Suppressor macrophage treated with lipopolysaccharide for 4 hours (primary cell): ENCODE measurements around the gene BCL2.
A peak's percentile ranks its signal among the peaks of the same experiment; 100 is the strongest.

Experiments
- DNase-seq: peaks from one replicate; pipeline ENCODE4 v3.0.0-alpha.2; 2020

BCL2 gene

GRCh38 chr18:63325086-63325686 is 5.6 kb upstream of the BCL2 start:
- no peak for DNase-seq

- peak; percentile 79 for DNase-seq
These were observed 3.5 kb upstream of the BCL2 start for GRCh38 chr18:63322908-63323634.

GRCh38 chr18:63322206-63322605 is 2.6 kb upstream of the BCL2 start:
- peak; percentile 81 for DNase-seq

GRCh38 chr18:63321291-63321690 is 1.7 kb upstream of the BCL2 start:
- DNase-seq: no peak

GRCh38 chr18:63320975-63321265 is 1.4 kb upstream of the BCL2 start:
- no peak for DNase-seq

GRCh38 chr18:63320123-63320974 is 780 bp upstream of the BCL2 start:
- peak; percentile 90 for DNase-seq

- no peak for DNase-seq
These were observed 633 bp downstream of the BCL2 start for GRCh38 chr18:63318889-63319382.

- DNase-seq: peak; percentile 71
These were observed 1.3 kb downstream of the BCL2 start for GRCh38 chr18:63317982-63318888.

GRCh38 chr18:63317556-63317946 is 2.0 kb downstream of the BCL2 start:
- DNase-seq: no peak

- DNase-seq: no peak
These were observed 2.7 kb downstream of the BCL2 start for GRCh38 chr18:63316612-63317555.

- no peak for DNase-seq
These were observed 3.7 kb downstream of the BCL2 start for GRCh38 chr18:63315876-63316275.

GRCh38 chr18:63315131-63315662 is 4.4 kb downstream of the BCL2 start:
- DNase-seq: no peak

GRCh38 chr18:63314062-63314790 is 5.3 kb downstream of the BCL2 start:
- no peak for DNase-seq

GRCh38 chr18:63313396-63313917 is 6.1 kb downstream of the BCL2 start:
- no peak for DNase-seq

GRCh38 chr18:63312737-63313395 is 6.7 kb downstream of the BCL2 start:
- no peak for DNase-seq

GRCh38 chr18:63312019-63312409 is 7.6 kb downstream of the BCL2 start:
- no peak for DNase-seq

- DNase-seq: peak; percentile 40
These were observed 8.2 kb downstream of the BCL2 start for GRCh38 chr18:63311118-63312018.

GRCh38 chr18:63309422-63309821 is 10.1 kb downstream of the BCL2 start:
- no peak for DNase-seq
